IPS DF 6.9 (cell line): Measurements from ENCODE around the gene ASCL5.

ENCODE experiments used
- DNase-seq: peaks from one replicate; pipeline ENCODE4 v3.0.0-alpha.2; 2013; ENCODE audit warnings: low read depth, low spot score
- H3K27ac ChIP-seq: one replicate; pipeline ENCODE4 v1.5.1; 2013; ENCODE audit warnings: low read length, control low read depth
- H3K27me3 ChIP-seq: 2 replicates; pipeline ENCODE4 v1.6.1; 2013; ENCODE audit warnings: mild to moderate bottlenecking, low read length; ENCODE audit not compliant: control insufficient read depth, insufficient read depth
- H3K36me3 ChIP-seq: 2 replicates; pipeline ENCODE4 v1.6.1; 2013; ENCODE audit warnings: low read length; ENCODE audit not compliant: control insufficient read depth, insufficient read depth
- H3K4me1 ChIP-seq: 2 replicates; pipeline ENCODE4 v1.6.1; 2013; ENCODE audit warnings: low read length; ENCODE audit not compliant: control insufficient read depth, insufficient read depth
- H3K4me3 ChIP-seq: 2 replicates; pipeline ENCODE4 v1.5.1; 2013; ENCODE audit warnings: mild to moderate bottlenecking, low read length
- H3K9me3 ChIP-seq: 2 replicates; pipeline ENCODE4 v1.6.1; 2013; ENCODE audit warnings: low read length, inconsistent platforms; ENCODE audit not compliant: control insufficient read depth, insufficient read depth
- WGBS: extraction: QIAGEN DNeasy Blood & Tissue Kit; methylation state at CpG from one replicate; pipeline ENCODE4 v1.1.7; 2013; ENCODE audit warnings: mixed read lengths, missing lambda C conversion rate; ENCODE audit not compliant: insufficient read length, insufficient coverage; 5-methylcytosine and 5-hydroxymethylcytosine counted together

ASCL5 gene, protein sequence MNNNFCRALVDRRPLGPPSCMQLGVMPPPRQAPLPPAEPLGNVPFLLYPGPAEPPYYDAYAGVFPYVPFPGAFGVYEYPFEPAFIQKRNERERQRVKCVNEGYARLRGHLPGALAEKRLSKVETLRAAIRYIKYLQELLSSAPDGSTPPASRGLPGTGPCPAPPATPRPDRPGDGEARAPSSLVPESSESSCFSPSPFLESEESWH

DNA sequence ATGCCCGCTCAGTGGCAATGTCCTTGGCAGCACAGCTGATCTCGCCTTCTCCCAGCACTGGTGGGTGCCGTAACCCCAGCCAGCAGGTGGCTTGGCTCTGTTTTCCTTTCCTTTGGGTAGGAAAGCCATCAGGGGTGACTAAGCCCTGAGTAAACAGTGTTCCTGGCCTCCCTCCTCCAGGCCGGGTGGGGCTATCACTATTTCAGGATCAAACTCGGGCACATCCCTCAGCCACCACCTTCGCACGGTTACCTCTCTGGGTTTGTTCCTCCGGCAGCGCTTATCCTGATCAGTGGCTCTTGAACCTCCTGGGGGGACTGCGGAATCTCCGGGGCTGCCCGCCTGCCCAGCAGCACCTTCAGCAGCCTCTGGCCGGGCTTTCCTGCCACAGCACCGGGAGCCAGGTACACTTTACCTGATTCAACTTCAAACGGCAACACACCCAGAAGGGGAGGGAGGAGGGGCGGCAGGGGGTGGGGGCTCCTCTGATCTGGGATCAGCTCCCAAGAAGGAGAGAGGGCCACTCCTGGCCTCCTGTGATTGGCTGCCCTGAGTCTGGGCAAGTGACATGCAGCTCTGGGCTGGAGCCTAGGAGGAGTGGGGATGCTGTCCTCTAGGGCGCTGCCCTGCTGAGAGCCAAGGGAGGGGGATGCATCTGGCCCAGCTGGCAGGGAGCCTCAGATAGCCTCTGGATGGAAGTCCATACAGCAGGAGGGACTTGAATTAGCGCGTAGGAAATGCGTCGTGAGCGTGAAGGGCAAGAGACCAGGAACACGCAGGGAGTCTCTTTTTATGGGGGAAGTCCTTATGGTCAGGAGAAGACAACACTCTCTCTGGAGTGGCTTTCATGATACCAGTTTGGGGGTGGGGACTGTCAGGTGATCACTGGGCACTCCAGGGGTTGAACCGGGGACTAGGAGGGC, at the start of gene ASCL5:
Gene ASCL5 (minus strand): TSS at position 353 of the 923 bp plus-strand sequence. CDS start 11,812 bp downstream, outside the sequence.
- Histone ChIP-seq H3K27ac (no peak within 1 kb of the TSS), H3K9me3 (no peaks in the 10 kb centered on the region), H3K4me3 (no peak within 1 kb of the TSS), H3K4me1 (peaks cover 6% of the 10 kb centered on the region), H3K36me3 (no peaks in the 10 kb centered on the region), H3K27me3 (no peaks in the 10 kb centered on the region)
- peak; percentile 29 for DNase-seq
- no CpG with 5 or more reads among the region's 24 CpGs for WGBS

DNA sequence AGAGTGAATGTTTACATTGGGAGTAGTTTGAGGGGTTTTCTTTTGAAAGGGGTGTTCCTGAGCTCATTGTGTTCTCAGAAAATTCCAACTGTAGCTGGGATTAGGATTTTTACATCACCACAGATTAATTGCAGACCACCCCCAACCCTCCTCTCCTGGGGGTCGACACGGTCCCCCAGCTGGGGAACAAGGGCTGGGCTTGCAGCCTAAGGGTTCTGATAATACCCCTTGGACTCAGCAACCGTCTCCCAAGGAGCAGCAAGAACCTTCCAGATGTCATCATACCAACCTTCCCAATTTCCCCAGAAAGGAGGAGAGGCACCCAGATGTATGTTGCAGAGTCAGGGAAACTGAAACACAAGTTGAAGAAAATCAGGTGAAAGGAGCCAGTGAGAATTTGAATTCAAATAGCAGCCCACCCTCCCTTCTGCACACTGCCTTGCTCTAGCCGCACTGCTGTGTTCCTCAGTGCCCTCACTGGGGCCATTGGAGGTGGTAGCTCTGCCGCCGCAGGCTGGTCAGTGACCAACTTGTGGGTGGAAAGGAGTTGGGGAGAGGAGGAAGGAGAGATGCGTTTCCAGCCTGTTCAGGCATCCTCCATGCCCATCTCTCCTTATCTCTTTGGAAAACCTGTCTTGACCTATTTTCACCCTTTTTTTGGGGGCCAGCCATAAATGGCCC, 49.0 kb upstream of the ASCL5 start:
- H3K4me1 ChIP-seq = no peaks in the 10 kb centered on the region
- no CpG with 5 or more reads among the region's 7 CpGs for WGBS
- no peaks in the 10 kb centered on the region for H3K27me3 ChIP-seq
- H3K27ac ChIP-seq = no peak overlapping the region
- H3K9me3 ChIP-seq = no peaks in the 10 kb centered on the region
- no peak overlapping the region for H3K4me3 ChIP-seq
- H3K36me3 ChIP-seq = no peaks in the 10 kb centered on the region
- DNase-seq = no peak

DNA sequence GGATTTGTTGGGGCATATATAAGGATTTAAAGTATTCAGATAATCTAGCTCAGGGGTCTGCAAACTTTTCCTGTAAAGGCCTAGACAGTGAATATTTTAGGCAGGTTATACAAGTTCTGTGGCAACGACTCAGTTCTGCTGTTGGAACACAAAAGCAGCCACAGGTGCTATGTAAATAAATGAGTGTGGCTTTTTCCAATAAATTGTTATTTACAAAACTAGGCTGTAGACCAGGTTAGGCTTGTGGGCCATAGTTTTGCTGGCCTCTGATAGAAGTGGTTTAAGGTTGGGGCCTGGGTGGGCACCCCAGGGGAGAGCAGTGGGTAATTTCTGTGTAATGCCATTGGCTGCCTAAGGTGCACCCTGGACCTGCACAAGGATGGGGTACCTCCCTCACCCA, 46.8 kb upstream of the ASCL5 start:
- H3K27me3 ChIP-seq = no peaks in the 10 kb centered on the region; the same call in 1 of the 2 replicates
- H3K27ac ChIP-seq = no peak overlapping the region
- DNase-seq = no peak
- no peaks in the 10 kb centered on the region for H3K36me3 ChIP-seq
- WGBS = no CpG with 5 or more reads among the region's 1 CpG
- no peaks in the 10 kb centered on the region for H3K4me1 ChIP-seq
- H3K4me3 ChIP-seq = no peak overlapping the region
- H3K9me3 ChIP-seq = no peaks in the 10 kb centered on the region

DNA sequence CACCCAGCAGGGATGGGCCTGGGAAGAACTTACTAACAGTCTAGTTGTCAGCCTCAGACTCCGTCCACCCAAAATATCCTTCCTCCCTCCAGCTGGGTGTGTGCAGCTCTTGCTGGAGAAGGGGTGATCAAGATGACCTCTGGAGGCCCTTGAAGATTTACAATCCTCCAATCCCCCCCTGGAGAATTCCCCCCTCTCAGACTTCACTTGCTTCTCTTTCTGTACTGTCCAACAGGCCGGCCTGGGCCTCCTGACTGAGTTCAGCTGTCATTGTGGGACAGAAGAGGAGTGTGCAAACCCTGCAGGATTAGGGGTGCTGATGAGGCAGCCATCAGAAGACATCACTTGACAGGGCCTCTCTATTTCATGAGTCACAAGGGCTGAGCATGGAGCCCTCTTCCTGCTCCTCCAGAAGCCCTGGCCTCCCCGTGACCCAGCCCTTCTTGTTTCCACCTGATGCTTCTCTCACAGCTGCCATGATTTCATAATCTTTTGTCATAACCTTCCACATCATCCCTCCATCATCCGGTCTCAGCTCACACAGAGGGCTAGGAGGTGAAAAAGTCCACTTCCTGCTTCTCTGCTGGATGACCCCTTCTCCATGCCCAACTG, 46.1 kb upstream of the ASCL5 start:
- no peak for DNase-seq
- H3K4me1 ChIP-seq = no peaks in the 10 kb centered on the region
- H3K36me3 ChIP-seq = no peaks in the 10 kb centered on the region
- no peaks in the 10 kb centered on the region; the same call in 1 of the 2 replicates for H3K27me3 ChIP-seq
- H3K9me3 ChIP-seq = no peaks in the 10 kb centered on the region
- no CpG with 5 or more reads among the region's 4 CpGs for WGBS
- no peak overlapping the region for H3K27ac ChIP-seq
- H3K4me3 ChIP-seq = no peak overlapping the region

DNA sequence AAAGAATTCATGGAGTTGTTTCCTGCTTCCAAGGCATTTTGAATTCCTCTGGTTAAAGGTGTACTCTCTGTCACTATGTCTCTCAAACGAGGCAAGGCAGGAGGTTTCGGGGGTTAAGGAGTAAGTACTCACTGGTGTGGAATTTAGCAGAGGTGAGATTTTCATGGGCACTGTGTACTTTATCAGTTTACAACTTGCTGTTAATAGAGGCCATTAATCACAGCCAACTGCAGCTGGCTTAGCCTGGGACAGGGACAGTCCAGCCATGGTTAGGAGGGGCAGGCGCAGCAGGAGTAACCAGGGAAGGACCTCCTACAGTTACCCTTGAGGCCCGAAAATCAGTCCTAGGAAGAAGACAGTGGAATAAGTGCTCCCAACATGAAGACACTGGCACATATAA, 45.3 kb upstream of the ASCL5 start:
- no peaks in the 10 kb centered on the region for H3K9me3 ChIP-seq
- no peaks in the 10 kb centered on the region for H3K4me1 ChIP-seq
- no peak overlapping the region for H3K4me3 ChIP-seq
- no CpG with 5 or more reads among the region's 4 CpGs for WGBS
- no peaks in the 10 kb centered on the region; the same call in 1 of the 2 replicates for H3K27me3 ChIP-seq
- no peak overlapping the region for H3K27ac ChIP-seq
- H3K36me3 ChIP-seq = no peaks in the 10 kb centered on the region
- no peak for DNase-seq

DNA sequence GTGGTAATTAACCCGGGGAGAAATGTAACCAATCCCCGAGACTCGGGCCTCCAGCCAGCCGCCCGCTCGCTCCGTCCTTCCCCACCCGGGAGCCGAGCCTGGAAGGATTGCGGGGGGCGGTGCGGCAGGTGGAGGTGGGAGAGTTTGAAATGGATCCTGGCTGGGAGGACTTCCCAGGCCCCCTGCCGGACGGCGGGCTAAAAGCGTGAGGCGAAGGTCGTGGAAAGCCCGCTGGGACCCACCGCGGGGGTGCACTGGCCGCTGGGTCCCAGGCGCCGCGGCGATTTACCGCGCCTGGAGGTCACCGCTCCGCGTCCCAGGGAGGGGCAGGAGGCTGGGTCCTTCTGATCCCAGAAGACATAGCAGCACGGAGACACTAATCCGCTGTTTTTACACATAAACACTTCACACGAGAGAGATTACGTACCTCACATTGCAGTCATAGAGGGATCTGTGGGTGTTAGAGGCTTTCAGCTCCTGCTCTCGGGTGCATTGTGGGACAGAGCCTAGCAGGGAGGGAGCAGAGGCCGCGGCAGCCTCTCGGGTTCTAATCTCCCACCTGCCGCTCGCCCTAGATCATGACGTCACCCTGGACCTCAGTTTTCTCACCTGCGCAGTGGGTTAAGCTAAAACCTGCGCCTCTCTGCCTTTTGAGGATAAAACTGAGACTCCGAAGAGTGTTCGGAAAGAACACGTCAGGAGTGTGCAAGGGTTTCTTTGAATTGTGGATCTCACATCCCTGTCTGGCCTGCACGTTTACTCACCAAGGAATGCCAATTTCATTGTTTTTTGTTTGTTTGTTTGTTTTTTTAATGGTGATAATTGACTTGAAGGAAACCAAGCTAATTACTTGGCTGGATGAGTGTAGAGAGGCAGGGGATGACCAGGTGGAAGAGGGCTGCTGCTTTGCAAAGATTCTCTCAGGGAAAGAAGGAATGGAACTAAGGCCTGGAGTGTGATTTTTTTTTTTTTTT, 44.4 kb upstream of the ASCL5 start:
- Histone ChIP-seq H3K4me3 (peak overlapping the region; percentile 52; the same call in 1 of the 2 replicates), H3K4me1 (no peaks in the 10 kb centered on the region), H3K27me3 (no peaks in the 10 kb centered on the region; the same call in 1 of the 2 replicates), H3K27ac (no peak overlapping the region), H3K9me3 (no peaks in the 10 kb centered on the region), H3K36me3 (no peaks in the 10 kb centered on the region)
- DNase-seq = no peak
- WGBS = no CpG with 5 or more reads among the region's 48 CpGs

DNA sequence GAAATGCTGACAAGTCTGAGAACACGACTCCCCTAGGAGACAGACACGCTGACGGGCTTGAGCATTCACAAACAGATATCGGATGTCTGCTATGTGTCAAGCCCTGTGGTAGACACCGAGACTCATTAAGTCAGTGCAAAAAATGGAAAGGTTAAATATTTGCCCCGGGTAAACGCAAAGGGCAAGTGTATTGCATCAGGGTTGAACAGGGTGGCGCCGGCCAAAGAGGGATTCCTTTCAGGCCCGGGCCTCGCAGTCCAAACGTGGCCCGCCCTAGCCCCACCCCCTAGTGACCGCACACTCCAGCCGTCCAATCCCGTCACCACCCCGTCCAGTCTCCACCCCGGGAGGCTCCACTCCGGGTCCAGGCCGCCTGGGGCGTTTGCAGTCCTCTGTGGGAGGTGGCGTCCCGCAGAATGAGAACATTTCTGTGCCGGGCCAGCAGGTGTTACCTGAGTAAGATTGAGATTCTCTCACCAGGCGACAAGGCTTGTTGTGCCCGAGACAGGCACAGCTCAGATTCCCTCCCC, 43.6 kb upstream of the ASCL5 start:
- peak overlapping the region; percentile 52; the same call in 1 of the 2 replicates for H3K4me3 ChIP-seq
- H3K4me1 ChIP-seq = no peaks in the 10 kb centered on the region
- WGBS = no CpG with 5 or more reads among the region's 26 CpGs
- DNase-seq = no peak
- no peaks in the 10 kb centered on the region; the same call in 1 of the 2 replicates for H3K27me3 ChIP-seq
- no peak overlapping the region for H3K27ac ChIP-seq
- H3K36me3 ChIP-seq = no peaks in the 10 kb centered on the region
- H3K9me3 ChIP-seq = no peaks in the 10 kb centered on the region

DNA sequence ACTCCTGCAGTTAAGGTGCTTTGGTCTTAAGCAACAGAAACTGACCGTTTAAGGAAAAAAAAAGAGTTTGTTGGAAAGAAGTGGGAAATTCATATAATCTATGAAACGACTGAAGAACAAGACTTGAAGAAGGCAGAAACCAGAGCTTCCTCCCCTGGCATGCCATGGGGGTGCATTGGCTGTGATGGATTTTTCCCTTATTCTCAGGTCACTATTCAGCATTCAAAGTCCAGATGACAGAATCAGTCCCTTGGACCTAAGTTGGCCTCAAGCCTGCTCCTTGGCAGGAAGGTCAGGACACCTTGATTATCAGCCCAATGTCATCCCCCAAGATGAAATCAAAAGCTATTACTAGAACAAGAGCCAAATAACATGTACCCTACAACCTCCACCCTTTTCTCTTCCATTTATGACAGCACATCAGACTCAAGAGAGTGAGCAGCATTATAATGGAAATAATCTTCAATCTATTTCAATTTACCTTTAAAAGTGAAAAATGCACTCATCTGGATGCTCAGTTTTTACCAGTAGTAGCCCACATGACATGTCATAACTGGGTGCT, 43.1 kb upstream of the ASCL5 start:
- H3K9me3 ChIP-seq = no peaks in the 10 kb centered on the region
- H3K4me1 ChIP-seq = no peaks in the 10 kb centered on the region
- H3K27ac ChIP-seq = no peak overlapping the region
- H3K36me3 ChIP-seq = no peaks in the 10 kb centered on the region
- WGBS = no CpG with 5 or more reads among the region's 2 CpGs
- no peaks in the 10 kb centered on the region; the same call in 1 of the 2 replicates for H3K27me3 ChIP-seq
- H3K4me3 ChIP-seq = no peak overlapping the region; the same call in 1 of the 2 replicates
- DNase-seq = no peak

DNA sequence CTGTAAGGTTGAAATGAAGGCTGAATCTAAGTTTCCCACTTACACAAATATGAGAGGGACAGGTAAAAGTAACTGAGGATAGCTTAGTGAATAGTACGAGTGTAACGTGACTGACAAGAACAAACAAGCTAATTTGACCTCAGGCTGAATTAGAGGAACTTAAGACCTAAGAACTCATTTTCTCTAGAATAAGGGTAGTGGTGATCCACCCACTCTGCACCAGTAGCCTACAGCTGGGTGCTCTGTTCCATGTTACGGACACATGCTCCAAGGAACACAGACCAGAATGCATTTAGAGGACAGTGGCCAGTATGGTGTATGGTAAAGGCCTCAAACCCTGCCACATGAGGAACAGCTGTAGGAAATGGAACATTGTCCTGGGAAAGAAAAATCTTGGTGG, 42.2 kb upstream of the ASCL5 start:
- no peak for DNase-seq
- Histone ChIP-seq H3K4me3 (no peak overlapping the region), H3K9me3 (no peaks in the 10 kb centered on the region), H3K27ac (no peak overlapping the region), H3K27me3 (no peaks in the 10 kb centered on the region; the same call in 1 of the 2 replicates), H3K4me1 (no peaks in the 10 kb centered on the region), H3K36me3 (no peaks in the 10 kb centered on the region)
- WGBS = no CpG with 5 or more reads among the region's 3 CpGs
